ENCODE results near the gene MBD6.

MBD6 gene

GRCh38 chr12:57533108-57533507 lies 10.5 kb downstream of the MBD6 start:
- no peak for DNase-seq

GRCh38 chr12:57534250-57534649 lies 11.6 kb downstream of the MBD6 start:
- no peak for DNase-seq

GRCh38 chr12:57534991-57535543 lies 12.4 kb downstream of the MBD6 start:
- no peak for DNase-seq

GRCh38 chr12:57535764-57536596 lies 13.4 kb downstream of the MBD6 start:
- no peak for DNase-seq

- DNase-seq: no peak
Observed at GRCh38 chr12:57536597-57536942, 13.9 kb downstream of the MBD6 start.

GRCh38 chr12:57539134-57539768 lies 16.6 kb downstream of the MBD6 start:
- DNase-seq: no peak

- DNase-seq: no peak
Observed at GRCh38 chr12:57541001-57541400, 18.4 kb downstream of the MBD6 start.

- no peak for DNase-seq
Observed at GRCh38 chr12:57541717-57542116, 19.1 kb downstream of the MBD6 start.

GRCh38 chr12:57543581-57543980 lies 21.0 kb downstream of the MBD6 start:
- DNase-seq: no peak

- no peak for DNase-seq
Observed at GRCh38 chr12:57545809-57546437, 23.3 kb downstream of the MBD6 start.

- peak; percentile 93 for DNase-seq
Observed at GRCh38 chr12:57546438-57547287, 24.0 kb downstream of the MBD6 start, which contains the start of gene DCTN2. Gene DCTN2, minus strand, starts transcription at chr12:57547192. Its CDS starts 129 bp downstream, at chr12:57547063.

- DNase-seq: no peak
Observed at GRCh38 chr12:57547288-57548012, 24.8 kb downstream of the MBD6 start.

- no peak for DNase-seq
Observed at GRCh38 chr12:57548013-57548315, 25.3 kb downstream of the MBD6 start.

GRCh38 chr12:57548488-57548887 lies 25.9 kb downstream of the MBD6 start:
- DNase-seq: no peak

- DNase-seq: no peak
Observed at GRCh38 chr12:57549203-57549908, 26.7 kb downstream of the MBD6 start.

GRCh38 chr12:57549909-57550640 lies 27.5 kb downstream of the MBD6 start, which contains the start of gene KIF5A:
Gene KIF5A, plus strand, starts transcription at chr12:57550044. Its CDS starts 228 bp downstream, at chr12:57550272.
- peak; percentile 72 for DNase-seq

GRCh38 chr12:57550641-57551549 lies 28.3 kb downstream of the MBD6 start:
- DNase-seq: no peak

GRCh38 chr12:57551637-57552305 lies 29.1 kb downstream of the MBD6 start:
- no peak for DNase-seq

GRCh38 chr12:57552306-57552651 lies 29.7 kb downstream of the MBD6 start:
- no peak for DNase-seq

Measured in CD4-positive, alpha-beta T cell treated with Interleukin-17A for 4 hours (primary cell).